Duodenal mucosa (tissue), 2 donors: Measurements from ENCODE around the gene USP25.

Source experiments
- H3K27ac ChIP-seq: one replicate; pipeline ENCODE4 v1.7.0; 2013; ENCODE audit warnings: low read depth, low read length
- H3K27me3 ChIP-seq, 2 donors: one replicate each; pipeline ENCODE4 v1.7.0; 2013; ENCODE audit warnings: low read length in 2 of 2, control low read depth in 1 of 2; ENCODE audit not compliant: insufficient read depth in 2 of 2, control insufficient read depth in 1 of 2
- H3K36me3 ChIP-seq, 2 donors: one replicate each; pipeline ENCODE4 v1.7.0; 2013; ENCODE audit warnings: low read length in 2 of 2, control low read depth in 1 of 2; ENCODE audit not compliant: insufficient read depth in 2 of 2, control insufficient read depth in 1 of 2
- H3K4me1 ChIP-seq, 2 donors: one replicate each; pipeline ENCODE4 v1.7.0; 2013; ENCODE audit warnings: low read length in 2 of 2, control low read depth in 1 of 2; ENCODE audit not compliant: insufficient read depth in 2 of 2, control insufficient read depth in 1 of 2
- H3K4me3 ChIP-seq, 2 donors: one replicate each; pipeline ENCODE4 v1.7.0; 2013; ENCODE audit warnings: low read length in 2 of 2, low read depth in 1 of 2
- H3K9ac ChIP-seq, 2 donors: one replicate each; pipeline ENCODE4 v1.7.0; 2013; ENCODE audit warnings: low read length in 2 of 2, low read depth in 1 of 2
- H3K9me3 ChIP-seq, 2 donors: one replicate each; pipeline ENCODE4 v1.7.0; 2013; ENCODE audit warnings: low read length in 2 of 2, control low read depth in 1 of 2; ENCODE audit not compliant: control insufficient read depth in 1 of 2

The USP25 gene

GRCh38 chr21:15795533-15795932, 65.8 kb downstream of the USP25 start:
- Histone ChIP-seq H3K27ac (no peak overlapping the region), H3K4me3 (no peak overlapping the region), H3K9me3 (no peaks in the 10 kb centered on the region), H3K27me3 (no peaks in the 10 kb centered on the region), H3K36me3 (peaks cover 0 to 3% of the 10 kb centered on the region in 2 donors), H3K9ac (no peak overlapping the region), H3K4me1 (peaks cover 0 to 13% of the 10 kb centered on the region in 2 donors)

- H3K9me3 ChIP-seq = no peaks in the 10 kb centered on the region
- H3K27me3 ChIP-seq = no peaks in the 10 kb centered on the region
- no peak overlapping the region for H3K27ac ChIP-seq
- peaks cover 0 to 13% of the 10 kb centered on the region in 2 donors for H3K4me1 ChIP-seq
- no peak overlapping the region for H3K4me3 ChIP-seq
- peaks cover 0 to 3% of the 10 kb centered on the region in 2 donors for H3K36me3 ChIP-seq
- no peak overlapping the region for H3K9ac ChIP-seq
These were observed 68.0 kb downstream of the USP25 start for GRCh38 chr21:15797577-15798363.

- no peaks in the 10 kb centered on the region for H3K9me3 ChIP-seq
- H3K27me3 ChIP-seq = no peaks in the 10 kb centered on the region
- H3K36me3 ChIP-seq = no peaks in the 10 kb centered on the region
- no peak overlapping the region for H3K27ac ChIP-seq
- no peak overlapping the region for H3K9ac ChIP-seq
- H3K4me1 ChIP-seq = peaks cover 0 to 13% of the 10 kb centered on the region in 2 donors
- no peak overlapping the region for H3K4me3 ChIP-seq
These were observed 71.6 kb downstream of the USP25 start for GRCh38 chr21:15801352-15801863.

GRCh38 chr21:15804247-15805005, 74.6 kb downstream of the USP25 start:
- H3K36me3 ChIP-seq = peaks cover 0 to 7% of the 10 kb centered on the region in 2 donors
- H3K4me3 ChIP-seq = no peak overlapping the region
- H3K27ac ChIP-seq = no peak overlapping the region
- no peaks in the 10 kb centered on the region for H3K9me3 ChIP-seq
- no peaks in the 10 kb centered on the region for H3K27me3 ChIP-seq
- H3K9ac ChIP-seq = no peak overlapping the region
- no peaks in the 10 kb centered on the region for H3K4me1 ChIP-seq

- no peaks in the 10 kb centered on the region for H3K27me3 ChIP-seq
- H3K9ac ChIP-seq = no peak overlapping the region
- no peaks in the 10 kb centered on the region for H3K4me1 ChIP-seq
- no peaks in the 10 kb centered on the region for H3K9me3 ChIP-seq
- H3K36me3 ChIP-seq = peaks cover 3 to 20% of the 10 kb centered on the region in 2 donors
- no peak overlapping the region for H3K4me3 ChIP-seq
- H3K27ac ChIP-seq = no peak overlapping the region
These were observed 79.3 kb downstream of the USP25 start for GRCh38 chr21:15809065-15809464.

- H3K36me3 ChIP-seq = peaks cover 3 to 23% of the 10 kb centered on the region in 2 donors
- H3K9me3 ChIP-seq = no peaks in the 10 kb centered on the region
- no peaks in the 10 kb centered on the region for H3K4me1 ChIP-seq
- H3K4me3 ChIP-seq = no peak overlapping the region
- no peak overlapping the region for H3K27ac ChIP-seq
- H3K27me3 ChIP-seq = no peaks in the 10 kb centered on the region
- no peak overlapping the region for H3K9ac ChIP-seq
These were observed 80.0 kb downstream of the USP25 start for GRCh38 chr21:15809818-15810217.

GRCh38 chr21:15815285-15815684, 85.5 kb downstream of the USP25 start:
- Histone ChIP-seq H3K27ac (no peak overlapping the region), H3K9me3 (no peaks in the 10 kb centered on the region), H3K4me3 (no peak overlapping the region), H3K4me1 (no peaks in the 10 kb centered on the region), H3K27me3 (no peaks in the 10 kb centered on the region), H3K36me3 (peaks cover 3 to 35% of the 10 kb centered on the region in 2 donors), H3K9ac (no peak overlapping the region)

GRCh38 chr21:15820327-15820726, 90.5 kb downstream of the USP25 start:
- Histone ChIP-seq H3K9me3 (no peaks in the 10 kb centered on the region), H3K9ac (no peak overlapping the region), H3K36me3 (peaks cover 0 to 19% of the 10 kb centered on the region in 2 donors), H3K27ac (no peak overlapping the region), H3K4me3 (no peak overlapping the region), H3K27me3 (no peaks in the 10 kb centered on the region), H3K4me1 (no peaks in the 10 kb centered on the region)

- no peaks in the 10 kb centered on the region for H3K27me3 ChIP-seq
- no peaks in the 10 kb centered on the region for H3K9me3 ChIP-seq
- no peak overlapping the region for H3K4me3 ChIP-seq
- no peaks in the 10 kb centered on the region for H3K4me1 ChIP-seq
- H3K36me3 ChIP-seq = peaks cover 0 to 16% of the 10 kb centered on the region in 2 donors
- H3K27ac ChIP-seq = no peak overlapping the region
- no peak overlapping the region for H3K9ac ChIP-seq
These were observed 91.1 kb downstream of the USP25 start for GRCh38 chr21:15820852-15821379.
